AG10803 (cell line): ENCODE measurements around the gene BCR.
"Not testable (repeated sequence)": the region's sequence is repeated elsewhere in the genome, so short reads cannot be mapped to it uniquely, and the experiment has no call there.

ENCODE experiments used
- DNase-seq: peaks from one replicate; pipeline ENCODE4 v3.0.0; 2010; ENCODE audit warnings: low read depth
- H3K4me3 ChIP-seq: 2 replicates; pipeline ENCODE4 v1.5.1; 2011; ENCODE audit warnings: mild to moderate bottlenecking, low read length, control low read depth
- CTCF ChIP-seq: conservative IDR thresholded peaks from 2 replicates; pipeline ENCODE4 v1.5.1; 2011; ENCODE audit warnings: mild to moderate bottlenecking, low read length, control low read depth, inconsistent platforms

The BCR gene

DNA sequence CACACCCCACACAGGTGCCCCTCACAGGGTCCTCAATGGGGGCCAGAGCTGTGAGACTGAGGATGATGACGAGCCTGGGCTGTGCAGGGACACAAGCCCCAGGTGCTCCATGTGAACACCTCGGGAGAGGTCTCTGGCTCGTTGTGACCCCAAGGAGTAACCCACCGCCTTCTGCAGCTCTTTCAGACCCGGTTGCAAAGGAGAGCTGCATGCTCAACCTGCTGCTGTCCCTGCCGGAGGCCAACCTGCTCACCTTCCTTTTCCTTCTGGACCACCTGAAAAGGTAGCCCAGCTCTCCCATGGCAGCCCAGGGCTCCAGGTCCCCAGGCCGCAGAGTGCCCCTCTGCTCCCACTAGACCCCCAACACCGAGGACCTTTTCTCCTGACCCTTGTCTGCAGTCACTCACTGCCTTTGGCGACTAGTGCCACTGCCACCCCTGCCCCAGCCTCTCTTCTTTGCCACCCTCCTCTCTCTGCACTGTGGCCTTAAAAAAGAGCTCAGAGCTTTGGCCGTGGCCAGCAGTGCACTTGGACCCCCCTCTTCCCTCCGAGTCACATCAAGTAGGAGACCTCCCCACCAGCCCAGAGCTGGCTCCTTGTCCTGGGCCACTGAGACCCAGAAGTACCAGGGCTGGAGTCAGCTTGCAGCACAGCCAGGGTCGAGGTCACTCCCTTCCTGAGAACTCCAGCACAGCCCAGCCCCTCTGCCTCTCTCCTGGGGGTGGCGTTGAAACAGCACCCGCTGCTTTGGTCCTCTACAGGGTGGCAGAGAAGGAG lies 133.7 kb downstream of the BCR start:
- no peak overlapping the region for H3K4me3 ChIP-seq
- no peak for DNase-seq
- TF ChIP-seq CTCF: no peak

GRCh38 chr22:23315341-23315917 lies 135.1 kb downstream of the BCR start:
- H3K4me3 ChIP-seq: no peak overlapping the region
- DNase-seq: peak; percentile 51
- TF ChIP-seq CTCF: peak; percentile 57

DNA sequence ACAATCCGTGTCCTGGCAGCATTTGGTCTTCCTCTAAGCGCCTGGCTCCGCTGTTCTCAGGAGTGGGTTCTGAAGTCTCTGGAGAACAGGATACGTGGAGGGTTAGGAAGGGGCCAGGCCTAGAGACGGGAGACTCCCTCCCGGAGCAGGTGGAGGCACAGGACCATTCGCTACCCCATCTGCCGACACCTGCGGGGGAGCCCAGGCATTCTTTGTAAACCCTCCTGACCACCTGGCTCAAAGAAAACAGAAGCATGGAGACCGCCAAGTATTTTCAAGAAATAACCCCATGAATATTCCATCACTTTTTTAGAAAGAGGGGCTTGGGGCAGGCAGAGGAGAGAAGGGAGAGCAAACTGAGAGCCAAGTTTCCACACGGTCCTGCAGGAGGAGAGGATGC lies 136.3 kb downstream of the BCR start:
- not testable (repeated sequence) for H3K4me3 ChIP-seq, DNase-seq

DNA sequence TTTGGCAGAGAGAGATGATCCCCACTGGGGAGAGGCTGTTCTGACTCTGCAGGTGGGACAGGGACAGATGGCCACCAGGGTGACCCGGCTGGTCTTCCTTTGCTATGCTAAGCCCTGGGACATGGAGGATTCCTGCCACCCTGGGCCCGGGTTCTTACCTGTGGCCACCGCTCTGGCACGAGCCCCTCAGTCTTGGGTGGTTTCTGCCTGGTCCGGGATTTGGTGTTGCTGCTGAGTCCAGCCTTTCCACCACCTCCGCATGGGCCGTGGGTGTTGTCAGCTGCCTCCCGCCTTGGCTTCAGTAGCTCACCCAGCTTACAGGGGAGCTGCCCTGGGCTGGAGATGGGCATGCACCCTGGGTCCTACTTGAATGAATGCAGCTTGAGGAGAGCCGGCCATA lies 138.0 kb downstream of the BCR start:
- not testable (repeated sequence) for H3K4me3 ChIP-seq, DNase-seq

- H3K4me3 ChIP-seq, DNase-seq: not testable (repeated sequence)
These were observed 142.3 kb downstream of the BCR start for GRCh38 chr22:23322497-23323080.

- H3K4me3 ChIP-seq, DNase-seq: not testable (repeated sequence)
These were observed 143.8 kb downstream of the BCR start for GRCh38 chr22:23323960-23324688.

DNA sequence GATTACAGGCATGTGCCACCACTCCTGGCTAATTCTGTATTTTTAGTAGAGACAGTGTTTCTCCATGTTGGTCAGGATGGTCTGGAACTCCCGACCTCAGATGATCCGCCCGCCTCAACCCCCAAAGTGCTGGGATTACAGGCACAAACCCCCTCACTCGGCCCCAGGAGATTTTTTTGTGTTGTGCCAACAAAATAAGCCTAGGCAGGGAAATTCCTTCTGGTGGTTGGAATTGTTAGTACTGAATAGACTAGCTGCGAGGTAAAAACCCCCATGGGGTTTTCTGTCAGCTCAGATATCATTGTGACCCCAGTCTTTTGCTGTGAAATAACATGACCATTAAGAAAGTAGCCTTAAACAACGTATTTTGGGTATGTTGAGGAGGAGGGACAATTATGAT lies 144.9 kb downstream of the BCR start:
- no peak for TF ChIP-seq CTCF
- DNase-seq: no peak
- no peak overlapping the region for H3K4me3 ChIP-seq

- DNase-seq, H3K4me3 ChIP-seq: not testable (repeated sequence)
These were observed 153.5 kb downstream of the BCR start for GRCh38 chr22:23333822-23334221.

DNA sequence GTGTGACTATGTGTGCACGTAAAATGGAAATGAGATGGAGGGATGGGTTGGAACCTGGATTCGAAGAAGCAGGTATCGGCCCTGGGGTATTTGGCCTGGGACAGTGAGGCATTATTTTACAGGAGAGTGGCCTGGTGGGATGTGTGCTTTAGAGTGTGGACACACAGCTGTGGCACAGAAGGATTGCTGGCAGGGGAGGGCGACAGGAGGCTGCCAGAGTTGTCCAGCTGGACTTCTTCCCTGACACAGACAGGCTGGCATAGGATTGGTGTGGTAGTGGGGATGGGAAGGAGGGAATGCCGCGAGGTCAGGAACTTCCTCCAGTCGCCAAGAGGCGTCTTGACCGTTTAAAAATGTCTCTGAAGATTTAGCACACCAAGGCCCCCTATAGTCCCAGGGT lies 157.4 kb downstream of the BCR start:
- H3K4me3 ChIP-seq, DNase-seq: not testable (repeated sequence)

DNA sequence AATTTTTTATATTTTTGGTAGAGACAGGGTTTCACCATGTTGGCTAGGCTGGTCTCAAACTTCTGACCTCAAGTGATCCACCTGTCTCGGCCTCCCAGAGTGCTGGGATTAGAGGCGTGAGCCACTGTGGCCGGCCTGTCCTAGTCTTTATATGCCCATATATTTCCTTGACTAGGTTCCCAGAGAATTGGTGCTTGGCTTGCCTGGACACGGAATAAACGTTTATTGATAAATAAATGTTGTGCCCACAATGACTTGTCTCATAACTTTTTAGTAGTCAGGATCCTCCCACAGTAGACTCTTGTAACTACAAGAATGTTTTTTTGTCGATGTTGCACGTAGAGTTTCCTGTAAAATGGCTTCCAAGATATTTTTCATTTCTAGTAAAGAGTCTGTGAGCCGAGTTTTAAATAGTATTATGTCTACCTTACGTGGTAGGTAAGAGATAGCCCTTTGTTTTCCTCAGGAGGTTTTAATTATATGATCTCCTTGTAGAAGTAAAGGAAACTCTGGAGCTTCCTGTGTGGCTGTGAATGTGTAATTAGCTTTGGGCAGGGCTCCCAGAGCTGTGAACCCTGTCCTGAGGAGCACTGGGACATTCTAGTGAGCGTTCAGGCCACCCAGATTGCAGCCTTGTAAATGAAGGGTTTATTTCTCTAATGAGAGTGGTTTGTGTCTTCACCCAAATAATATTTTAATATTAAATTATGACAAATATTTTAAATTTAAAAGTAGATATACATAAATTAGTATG lies 161.8 kb downstream of the BCR start:
- DNase-seq, H3K4me3 ChIP-seq: not testable (repeated sequence)
